NCI-H2029 (cell line): Measurements from ENCODE around the gene ITPKB.
"Not testable (repeated sequence)": the region's sequence is repeated elsewhere in the genome, so short reads cannot be mapped to it uniquely, and the experiment has no call there.

Source experiments
- DNase-seq: peaks from one replicate; lab custom pipeline; 2025; lab: John Stamatoyannopoulos, UW

Gene ITPKB

DNA sequence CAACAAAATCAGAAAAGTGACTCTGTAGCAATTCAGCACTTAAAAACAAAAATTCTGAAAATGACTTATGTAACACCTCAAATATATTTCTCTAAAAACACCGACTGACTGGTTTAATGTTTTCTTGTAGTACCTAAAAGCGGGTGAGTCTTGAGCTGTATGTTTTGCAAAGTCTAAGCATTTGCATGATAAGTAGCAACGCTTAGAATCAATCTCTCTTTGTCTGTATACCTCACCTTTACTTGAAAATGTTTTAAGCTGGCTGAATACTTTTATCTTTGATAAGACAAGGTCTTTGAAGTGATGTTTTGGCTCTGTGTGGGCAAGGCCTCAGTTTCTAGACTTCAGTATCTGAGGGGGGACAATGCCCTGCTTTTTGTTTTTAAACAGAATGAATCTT, 8.2 kb downstream of the ITPKB start:
- DNase-seq: no peak

DNA sequence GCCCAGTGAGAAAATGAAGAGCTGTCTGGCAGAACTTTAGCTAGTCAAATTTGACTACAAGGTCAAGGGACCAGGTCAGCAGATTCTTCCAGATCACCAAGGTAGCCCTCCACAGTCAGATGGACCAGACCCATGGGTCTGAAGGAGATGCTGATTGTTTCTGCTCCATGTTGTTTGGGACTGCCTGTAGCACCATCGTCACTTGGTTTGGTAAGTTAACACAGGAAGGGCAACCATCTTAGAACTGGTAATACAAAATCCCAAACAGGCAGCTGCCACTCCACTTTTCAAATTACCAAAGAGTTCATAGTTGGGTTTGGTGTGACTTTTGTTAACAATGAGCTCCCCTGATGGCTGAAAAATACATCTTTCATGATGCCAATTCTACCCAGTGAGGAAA, 9.0 kb downstream of the ITPKB start:
- no peak for DNase-seq

- no peak for DNase-seq
These were observed 10.6 kb downstream of the ITPKB start for GRCh38 chr1:226728448-226728847.

DNA sequence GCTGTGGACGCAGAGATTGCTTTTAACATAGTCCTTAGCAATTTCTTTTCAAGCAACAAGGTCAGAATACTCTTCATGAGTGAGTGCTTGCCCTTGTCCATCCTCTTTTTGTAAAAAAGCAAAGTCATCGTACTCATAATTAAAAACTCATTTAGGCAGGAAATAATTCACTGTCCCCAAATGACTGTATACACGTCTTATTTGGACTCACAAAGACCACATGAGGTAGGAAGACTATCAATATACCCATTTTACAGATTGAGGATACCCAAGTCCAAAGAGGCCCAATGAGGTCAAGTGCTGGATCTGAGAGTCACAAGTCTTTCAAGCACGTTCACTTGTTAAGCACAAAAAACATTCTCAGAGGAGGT, 13.2 kb downstream of the ITPKB start:
- DNase-seq: no peak

GRCh38 chr1:226723657-226724532, 15.2 kb downstream of the ITPKB start:
- no peak for DNase-seq

DNA sequence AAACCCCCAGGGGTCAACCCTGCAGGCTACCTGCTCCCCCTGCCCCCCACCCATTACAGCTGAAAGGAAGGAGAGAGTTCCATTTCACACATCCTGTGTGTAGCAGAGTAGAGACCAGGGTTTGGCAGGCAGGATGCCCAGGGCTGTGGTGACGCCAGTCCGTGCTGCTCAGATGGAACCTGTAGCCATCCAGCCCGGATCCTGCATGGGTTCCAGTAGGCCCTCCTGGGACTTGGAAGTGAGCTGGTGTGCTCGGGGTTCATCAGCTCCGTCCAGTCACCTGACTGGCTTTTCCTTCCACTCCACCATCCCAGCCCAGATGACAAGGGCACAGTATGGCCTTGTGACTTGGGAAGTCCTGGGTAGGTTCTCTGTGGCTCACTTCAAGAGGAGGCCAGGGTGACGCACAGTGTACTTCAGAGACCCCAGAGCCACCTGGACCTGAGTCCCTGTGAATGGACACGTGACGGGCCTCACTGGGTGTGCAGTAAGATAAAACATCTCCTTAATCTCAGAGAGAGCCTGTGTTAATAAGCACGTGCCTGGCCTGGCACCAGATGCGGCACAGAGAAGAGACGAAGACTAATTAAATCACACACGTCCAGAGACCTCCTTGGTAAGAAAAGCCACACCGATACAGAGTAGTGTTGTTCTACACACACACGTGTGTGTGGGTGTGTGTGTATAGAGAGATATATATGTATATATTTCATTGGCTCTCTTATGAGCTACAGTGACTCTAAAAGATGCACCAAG, 16.0 kb downstream of the ITPKB start:
- DNase-seq: no peak

GRCh38 chr1:226722240-226722900, 16.7 kb downstream of the ITPKB start:
- no peak for DNase-seq

DNA sequence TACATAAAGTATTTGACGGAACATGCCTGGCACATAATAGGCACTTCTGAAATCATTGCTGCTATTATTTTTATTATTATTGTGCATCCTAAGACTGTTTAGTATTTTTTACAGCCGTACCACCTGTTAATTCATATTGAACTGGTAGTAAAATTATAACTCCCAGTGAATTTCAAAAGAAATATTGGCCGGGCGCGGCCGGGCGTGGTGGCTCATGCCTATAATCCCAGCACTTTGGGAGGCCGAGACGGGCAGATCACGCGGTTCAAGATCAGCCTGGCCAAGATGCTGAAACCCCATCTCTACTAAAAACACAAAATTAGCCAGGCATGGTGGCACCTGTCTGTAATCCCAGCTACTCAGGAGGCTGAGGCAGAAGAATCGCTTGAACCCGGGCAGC, 18.5 kb downstream of the ITPKB start:
- not testable (repeated sequence) for DNase-seq

GRCh38 chr1:226719596-226720387, 19.3 kb downstream of the ITPKB start:
- DNase-seq: no peak

DNA sequence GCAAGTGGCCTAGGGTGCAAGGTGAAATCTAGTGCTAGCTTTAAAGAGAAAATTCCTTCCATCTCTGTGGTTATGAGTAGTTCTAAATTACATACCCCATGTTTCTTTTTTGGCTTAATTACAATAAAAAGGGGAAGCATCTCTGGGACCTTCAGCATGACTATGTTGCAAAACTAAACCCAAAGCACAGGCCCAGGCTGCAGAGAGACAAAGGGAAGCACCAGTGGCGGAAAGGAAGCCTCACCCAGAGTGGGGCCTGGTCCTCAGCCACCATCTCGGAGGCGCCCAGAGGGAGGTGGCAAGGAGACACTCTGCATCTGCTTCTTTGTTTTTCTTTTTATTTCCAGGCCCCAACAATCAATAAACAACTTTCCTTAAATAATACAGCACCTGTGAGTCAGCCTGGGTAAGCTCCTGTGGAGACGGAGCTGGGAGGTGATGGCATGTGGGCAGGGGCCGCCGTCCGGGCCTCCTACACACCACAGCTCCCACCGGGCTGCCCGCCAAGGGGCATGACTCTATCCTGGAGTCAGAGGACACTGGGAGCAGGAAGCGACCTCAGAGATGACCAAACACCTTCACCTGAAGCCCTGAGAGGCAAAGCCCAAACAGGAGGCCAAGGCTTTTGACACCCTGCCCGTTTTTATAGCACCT, 21.7 kb downstream of the ITPKB start:
- no peak for DNase-seq

DNA sequence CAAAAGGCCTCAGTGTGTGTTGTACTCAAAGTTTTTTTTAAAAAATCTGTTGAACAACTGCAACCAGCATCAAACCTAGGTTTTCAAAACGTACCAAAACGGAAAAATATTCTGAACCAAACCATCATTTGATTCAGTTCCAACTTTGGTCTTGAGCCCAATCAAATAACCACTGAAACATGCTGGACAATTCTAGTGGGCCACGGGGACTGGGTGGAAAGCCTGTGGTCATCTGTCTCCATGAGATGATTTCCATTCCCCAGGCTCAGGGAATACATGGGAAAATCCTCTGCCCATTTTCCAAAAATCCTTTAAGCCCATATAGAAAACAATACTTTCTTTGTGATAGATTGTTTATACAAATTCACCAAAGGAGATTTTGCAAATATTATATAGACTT, 22.5 kb downstream of the ITPKB start:
- DNase-seq: no peak

DNA sequence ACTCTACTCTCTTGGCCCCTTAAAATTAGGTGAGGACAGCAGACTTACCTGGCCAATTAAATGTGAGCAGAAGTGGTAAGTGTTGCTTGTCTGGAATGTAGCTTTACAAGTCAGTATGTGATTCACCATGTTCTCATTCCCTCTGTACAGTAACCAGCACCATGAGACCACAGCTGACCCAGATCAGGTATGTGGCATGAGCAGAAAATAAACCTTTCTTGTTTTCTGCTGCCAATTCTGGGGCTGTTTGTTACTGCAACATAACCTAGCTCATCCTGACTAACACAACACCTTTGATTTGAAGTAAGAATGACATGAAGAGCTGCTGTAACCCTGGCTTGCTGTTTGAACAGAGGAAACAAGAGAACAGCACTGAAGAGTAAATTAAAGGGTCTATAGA, 24.9 kb downstream of the ITPKB start:
- no peak for DNase-seq

DNA sequence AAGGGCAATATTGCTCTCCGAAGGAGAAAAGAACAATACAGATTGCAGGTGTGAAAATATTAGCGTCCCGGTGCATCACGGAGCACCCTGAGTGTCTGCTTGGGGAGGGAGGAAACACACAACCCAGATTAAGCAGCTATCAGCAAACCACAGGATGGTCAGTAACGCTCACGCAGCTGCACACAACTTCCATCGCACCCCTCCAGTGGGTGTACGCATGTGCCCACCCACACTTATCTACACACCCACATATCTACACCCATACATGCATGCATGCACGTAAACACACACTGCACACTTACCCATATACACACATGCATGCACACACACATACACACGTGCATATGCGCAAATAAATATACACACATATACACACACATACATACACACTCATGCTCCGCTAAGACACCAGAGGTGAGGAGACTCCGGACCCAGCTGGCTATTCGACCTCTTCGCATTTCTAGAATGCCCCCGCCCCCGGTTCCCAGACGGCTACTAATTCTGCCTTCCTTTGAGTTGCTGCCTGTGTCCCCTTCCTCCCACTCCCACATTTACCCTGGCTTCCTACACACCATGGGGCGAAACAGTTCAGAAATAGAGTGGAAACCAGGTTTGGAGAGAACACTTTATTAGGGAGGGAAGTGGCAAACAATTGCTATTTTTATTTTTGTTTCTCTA, 26.2 kb downstream of the ITPKB start:
- DNase-seq: no peak

GRCh38 chr1:226711976-226712741, 26.9 kb downstream of the ITPKB start:
- no peak for DNase-seq

DNA sequence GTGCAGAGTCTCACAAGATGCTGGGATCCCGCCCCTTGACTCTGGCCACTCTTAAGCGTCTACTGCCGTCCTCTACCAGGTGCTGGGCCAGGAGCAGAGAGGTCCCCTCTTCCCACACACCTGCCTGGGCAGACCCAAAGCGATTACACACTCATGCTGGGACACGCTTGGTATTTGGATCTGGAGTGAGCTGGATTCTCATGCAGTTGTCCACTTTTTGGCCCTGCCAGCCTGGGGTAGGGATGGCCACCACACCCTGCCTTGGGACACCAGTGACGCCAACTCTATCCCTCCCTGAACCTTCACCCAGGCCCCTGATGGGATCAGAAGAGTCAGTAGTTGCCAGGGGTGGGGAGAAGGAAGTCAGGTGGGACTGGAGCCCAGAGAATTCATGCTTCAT, 28.6 kb downstream of the ITPKB start:
- DNase-seq: no peak

DNA sequence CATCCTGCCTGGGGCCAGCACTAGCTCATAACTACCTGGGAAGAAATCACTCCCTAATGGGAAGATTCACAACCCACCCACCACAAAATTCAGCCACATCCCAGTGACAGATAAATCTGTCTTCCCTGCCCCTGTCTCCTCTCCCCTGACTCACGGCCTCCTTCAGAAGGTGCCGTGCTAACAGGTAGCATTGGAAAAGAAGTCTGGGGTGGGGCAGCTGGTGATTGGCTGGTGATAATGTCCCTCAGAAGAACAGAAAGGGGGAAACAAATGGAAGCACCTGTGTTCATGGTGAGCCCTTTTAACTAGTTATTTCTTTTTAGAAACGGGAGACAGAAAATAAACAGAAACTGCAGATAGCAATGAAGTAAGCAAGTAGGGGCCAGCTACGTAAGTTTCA, 29.1 kb downstream of the ITPKB start:
- no peak for DNase-seq

- DNase-seq: no peak
These were observed 30.1 kb downstream of the ITPKB start for GRCh38 chr1:226708967-226709396.

DNA sequence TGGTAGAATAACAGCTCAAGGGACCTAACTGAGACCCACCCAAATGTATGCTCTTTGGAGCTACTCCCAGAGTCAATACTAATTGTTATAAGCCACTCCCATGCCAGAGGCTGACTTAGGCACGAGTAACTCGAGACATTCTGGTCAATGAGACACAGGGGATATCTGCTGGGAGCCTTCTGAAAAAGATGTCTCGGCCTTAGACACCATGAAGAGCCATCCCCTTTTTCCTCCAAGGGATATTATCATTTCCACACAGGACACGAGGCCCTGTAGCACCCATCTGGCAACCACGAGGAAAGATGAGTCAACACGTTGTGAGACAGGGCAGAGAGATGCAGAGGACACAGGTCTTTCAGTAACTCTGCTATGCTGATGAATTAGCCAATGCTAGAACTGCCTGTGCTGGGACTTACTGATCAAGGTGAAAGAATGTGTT, 30.7 kb downstream of the ITPKB start:
- DNase-seq: no peak

DNA sequence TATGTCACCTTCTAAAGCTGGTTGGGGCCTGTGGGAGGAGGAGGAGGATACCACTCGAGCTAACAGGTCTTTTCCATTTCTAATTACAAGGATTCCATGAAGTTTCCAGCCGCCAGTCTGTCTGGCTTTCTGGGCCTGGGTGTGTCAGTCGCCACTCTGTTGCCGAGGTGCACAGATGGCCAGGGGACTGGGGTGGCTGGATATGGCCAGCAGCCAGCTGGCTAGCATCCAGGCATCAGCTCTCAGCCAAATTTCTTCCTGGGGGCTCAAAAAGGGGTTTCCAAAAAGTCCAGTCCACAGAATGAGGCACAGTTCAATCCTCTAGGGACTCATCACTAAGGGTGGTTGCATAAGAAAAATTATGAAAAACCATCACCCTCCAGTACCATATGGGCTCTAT, 32.4 kb downstream of the ITPKB start:
- no peak for DNase-seq
